HG02884 (cell line): ENCODE data around the gene MRPL43.
"Not testable (repeated sequence)": the region's sequence is repeated elsewhere in the genome, so short reads cannot be mapped to it uniquely, and the experiment has no call there.

Experiments used
- ATAC-seq: cut with Tn5 transposase; IDR thresholded peaks from one replicate; pipeline ENCODE4 v1.9.1; 2021; ENCODE audit warnings: mild to moderate bottlenecking, moderate library complexity; ENCODE audit not compliant: unreplicated experiment

Gene MRPL43

DNA sequence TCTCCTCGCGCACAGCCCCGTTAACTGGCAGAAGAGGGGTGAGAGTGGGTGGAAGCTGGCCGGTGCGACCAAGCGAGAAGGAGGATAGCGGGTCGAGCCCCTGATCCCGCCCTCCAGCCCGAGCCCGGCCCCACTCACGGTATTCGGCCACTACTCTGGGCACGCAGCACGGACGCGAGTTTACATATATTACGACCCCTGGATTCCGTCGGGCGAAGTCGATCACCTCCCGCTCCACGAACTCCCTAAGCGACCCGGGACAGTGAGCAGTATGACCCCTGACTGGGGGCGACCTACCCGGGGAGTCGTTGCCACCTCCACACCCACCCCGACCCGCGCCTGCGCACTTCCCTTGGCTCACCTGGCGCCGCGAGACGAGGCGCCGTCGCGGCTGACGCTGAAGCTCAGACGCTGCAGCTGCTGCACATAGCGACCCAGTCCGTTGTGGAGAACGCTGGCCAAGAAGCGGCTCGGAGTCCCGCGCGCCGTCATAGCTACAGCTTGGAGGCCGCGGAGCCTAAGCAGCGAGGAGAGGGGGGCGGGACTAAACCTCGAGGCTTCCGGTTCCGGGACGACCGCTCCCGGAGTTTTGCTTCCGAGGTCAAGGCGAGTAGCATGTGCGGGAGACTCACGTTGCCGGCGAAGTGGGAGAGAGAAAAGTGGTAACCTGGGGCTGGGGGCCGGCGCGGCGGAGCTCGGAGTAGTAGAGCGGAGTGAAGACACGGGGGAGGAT, at the start of gene MRPL43, which contains the start of gene TWNK:
TSS of gene MRPL43 (minus strand) at position 546 of the 733 bp plus-strand sequence. CDS start at position 492, 54 bp downstream.
TSS of gene TWNK (plus strand) at position 592 of the 733 bp plus-strand sequence. CDS start 668 bp downstream, outside the sequence.
- ATAC-seq, result peak; percentile 81

DNA sequence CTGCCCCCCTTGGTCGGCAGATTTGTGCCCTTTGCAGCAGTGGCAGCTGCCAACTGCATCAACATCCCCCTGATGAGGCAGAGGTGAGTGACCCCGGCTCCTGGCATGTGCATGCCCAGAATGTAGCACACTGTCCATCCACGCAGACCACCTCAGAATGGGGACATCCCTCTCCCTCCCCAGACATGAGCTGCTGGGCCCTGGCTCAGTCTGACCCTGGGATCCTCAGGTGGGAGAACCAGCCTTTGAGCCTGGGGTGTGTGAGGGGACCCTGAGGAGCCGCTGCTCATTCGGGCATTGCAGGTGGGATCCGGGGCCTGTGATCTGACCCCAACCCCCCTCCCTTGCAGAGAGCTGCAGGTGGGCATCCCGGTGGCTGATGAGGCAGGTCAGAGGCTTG, 49.4 kb upstream of the MRPL43 start:
- no peak for ATAC-seq

DNA sequence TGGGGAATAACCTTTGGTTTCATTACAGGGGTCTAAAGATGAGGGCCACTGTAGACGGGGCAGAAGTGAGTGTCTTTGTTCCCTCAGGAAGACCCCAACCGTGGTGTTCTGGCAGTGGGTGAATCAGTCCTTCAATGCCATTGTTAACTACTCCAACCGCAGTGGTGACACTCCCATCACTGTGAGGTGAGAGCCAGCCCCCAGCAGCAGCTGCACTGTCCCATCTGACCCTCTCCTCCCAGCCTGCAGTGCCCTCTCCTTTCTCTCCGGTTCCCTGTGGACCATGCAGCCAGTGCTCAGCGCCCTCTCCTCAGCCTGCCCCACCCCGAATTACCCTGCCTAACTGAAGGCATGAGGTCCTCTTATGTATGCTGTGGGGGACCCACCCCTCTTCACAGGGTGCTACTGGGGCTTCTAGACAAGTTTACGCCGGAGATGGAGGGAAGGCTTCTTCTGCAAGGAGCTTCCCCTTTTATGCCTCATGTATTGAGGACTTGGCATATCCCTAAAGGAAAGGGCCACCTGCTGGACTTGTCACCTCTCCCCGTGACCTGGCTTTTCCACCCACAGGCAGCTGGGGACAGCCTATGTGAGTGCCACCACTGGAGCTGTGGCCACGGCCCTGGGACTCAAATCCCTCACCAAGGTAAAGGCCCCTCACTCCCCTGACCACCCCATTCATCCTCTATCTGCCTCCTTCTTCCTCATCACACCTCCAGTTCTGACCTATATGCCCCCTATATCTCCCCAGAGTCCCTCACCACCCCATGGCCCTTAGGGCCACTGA, 48.8 kb upstream of the MRPL43 start:
- ATAC-seq, result no peak

DNA sequence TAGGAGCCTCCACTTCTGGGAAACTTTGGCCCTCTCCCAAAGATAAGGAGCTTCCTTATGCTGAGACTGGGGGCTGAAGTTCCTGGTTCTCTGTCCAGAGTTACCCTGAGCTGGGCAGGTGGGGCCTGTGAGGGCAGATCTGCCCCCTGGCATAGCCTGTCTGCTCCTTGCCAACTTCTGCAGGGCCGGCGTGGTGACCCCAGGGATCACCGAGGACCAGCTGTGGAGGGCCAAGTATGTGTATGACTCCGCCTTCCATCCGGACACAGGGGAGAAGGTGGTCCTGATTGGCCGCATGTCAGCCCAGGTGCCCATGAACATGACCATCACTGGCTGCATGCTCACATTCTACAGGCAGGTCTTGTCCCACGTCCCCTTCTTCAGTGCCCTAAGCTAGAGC, 48.0 kb upstream of the MRPL43 start:
- ATAC-seq, result no peak

DNA sequence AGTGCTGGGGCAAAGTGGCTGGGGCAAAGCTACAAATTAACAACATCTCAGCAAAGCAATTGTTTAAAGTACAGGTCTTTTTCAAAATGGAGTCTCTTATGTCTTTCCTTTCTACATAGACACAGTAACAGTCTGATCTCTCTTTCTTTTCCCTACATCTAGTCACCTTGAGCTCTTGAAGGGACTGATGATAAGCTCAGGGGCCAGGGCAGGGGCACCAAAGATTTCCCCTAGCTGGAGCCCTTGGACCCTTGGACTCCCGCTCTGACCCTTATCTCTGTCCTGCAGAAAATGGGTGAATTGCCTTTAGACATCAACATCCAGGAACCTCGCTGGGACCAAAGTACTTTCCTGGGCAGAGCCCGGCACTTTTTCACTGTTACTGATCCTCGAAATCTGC, 47.1 kb upstream of the MRPL43 start:
- ATAC-seq, result not testable (repeated sequence)

DNA sequence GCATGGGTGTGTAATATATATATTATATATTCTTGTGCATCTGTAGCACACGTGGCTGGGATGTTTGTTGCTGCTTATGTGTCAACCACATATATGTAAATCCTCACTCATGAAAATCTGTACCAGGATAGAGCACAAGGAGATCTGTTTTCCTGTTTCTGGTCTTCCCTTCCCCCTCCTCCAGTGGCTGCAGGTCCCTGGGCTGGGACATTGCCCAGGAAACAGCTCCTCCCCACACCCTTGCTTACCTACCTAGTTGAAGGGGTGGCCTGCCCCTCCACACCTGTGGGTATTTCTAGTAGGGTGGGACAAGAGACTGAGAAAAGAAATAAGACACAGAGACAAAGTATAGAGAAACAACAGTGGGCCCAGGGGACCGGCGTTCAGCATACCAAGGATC, 46.0 kb upstream of the MRPL43 start:
- no peak for ATAC-seq

DNA sequence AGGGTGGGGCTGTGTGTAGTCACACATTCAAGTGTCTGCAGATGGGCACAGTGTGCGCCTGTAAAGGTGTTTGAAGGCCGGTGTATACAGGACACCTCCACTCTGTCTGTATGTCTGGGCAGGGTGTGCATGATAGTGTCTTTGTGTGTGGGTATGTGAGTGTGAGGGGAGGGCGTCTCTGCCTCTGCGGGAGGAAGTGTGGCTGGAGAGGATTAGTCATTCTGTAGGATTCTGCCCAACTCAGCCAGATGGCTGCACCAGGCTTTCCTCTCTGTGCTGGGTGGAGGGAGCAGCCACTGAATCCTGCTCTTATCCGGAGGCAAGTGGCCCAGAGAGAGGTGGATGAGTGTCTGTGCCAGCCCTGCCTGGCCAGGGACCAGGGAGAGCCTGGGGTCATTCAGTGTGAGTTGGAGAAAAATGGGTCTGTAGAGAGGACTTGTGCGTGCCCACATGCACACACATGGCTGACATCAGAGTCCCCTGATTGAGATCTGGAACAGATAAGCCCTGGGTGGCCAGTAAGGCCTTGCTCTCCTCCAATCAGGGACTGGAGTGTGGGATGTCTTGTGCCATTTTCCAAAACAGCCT, 45.4 kb upstream of the MRPL43 start:
- no peak for ATAC-seq

DNA sequence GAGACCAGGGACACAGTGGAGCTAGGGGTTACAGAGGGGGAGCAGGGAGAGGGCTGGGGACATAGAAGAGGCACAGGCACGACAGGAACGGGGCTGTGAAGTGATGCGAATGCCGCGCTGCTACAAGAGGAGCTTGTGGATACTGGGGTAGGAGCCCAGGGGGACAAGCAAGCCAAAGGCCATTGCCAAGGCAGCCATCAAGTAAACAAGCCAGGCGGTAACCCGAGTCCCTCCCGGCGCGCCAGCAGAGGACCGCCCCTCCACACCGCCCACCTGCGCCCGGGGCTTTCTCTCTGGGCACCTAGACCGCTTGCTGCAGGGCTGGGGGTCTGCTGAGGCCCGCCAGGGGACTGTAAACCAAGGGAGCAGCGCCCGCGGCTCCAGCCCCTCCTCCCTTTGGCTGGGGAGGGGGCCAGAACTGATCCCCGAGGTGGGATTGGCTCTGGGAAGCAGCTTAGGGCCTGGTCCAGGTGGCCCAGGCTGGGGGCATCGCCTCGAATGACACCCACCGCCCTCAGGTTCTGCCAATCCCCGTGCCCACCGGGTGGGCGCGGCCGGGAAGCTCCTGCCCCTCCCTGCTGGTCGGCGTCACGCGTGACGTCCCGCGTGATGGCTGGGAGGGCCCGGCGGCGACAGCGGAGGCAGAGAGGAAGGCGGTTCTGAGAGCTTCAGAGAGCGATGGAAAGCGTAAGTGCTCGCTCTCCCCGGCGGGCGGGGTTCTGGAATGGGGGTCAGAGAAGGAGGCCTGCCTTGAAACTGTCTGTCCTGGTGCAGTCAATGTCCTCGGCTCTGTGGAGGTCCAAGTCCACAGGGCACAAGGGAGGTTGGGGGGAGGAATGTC, 44.7 kb upstream of the MRPL43 start:
- no peak for ATAC-seq

DNA sequence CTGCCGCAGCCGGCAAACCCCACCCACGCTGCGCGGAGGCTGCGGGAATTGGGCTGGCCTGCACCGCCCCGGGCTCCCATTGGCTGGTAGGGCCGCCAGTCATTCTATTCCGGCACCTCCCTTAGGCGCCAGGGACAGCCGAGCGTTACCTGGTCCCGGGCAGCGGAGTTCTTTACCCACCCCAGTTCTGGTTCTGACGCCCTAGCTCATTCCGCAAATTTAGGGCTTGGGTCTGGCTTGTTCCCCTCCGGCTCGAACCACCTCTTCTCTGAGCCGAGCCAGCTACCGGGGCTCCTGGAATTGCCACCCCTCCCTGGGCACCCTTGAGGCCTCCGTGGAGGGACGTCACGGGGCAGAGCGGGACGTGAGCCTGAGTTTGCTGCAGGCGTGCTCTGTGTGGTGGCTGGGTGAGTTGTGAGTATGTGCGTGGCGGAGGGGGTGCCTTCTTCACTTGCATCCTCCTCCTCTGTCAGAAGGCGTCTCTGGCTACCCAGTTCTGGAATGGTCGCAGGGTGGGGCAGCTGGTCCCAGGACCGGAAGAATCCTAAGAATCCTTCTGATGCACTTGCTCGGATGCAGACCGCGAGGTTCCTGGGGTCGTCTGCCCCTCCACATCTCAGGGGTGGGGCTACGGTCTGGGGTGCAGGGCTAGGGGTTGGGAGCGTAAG, 44.0 kb upstream of the MRPL43 start, which contains the start of the genes PDZD7 and SFXN3:
TSS of gene PDZD7 (minus strand) at position 2 of the 668 bp plus-strand sequence. CDS start 910 bp downstream, outside the sequence.
TSS of gene SFXN3 (plus strand) at position 107 of the 668 bp plus-strand sequence. CDS start 3,461 bp downstream, outside the sequence.
- ATAC-seq, result peak; percentile 86

DNA sequence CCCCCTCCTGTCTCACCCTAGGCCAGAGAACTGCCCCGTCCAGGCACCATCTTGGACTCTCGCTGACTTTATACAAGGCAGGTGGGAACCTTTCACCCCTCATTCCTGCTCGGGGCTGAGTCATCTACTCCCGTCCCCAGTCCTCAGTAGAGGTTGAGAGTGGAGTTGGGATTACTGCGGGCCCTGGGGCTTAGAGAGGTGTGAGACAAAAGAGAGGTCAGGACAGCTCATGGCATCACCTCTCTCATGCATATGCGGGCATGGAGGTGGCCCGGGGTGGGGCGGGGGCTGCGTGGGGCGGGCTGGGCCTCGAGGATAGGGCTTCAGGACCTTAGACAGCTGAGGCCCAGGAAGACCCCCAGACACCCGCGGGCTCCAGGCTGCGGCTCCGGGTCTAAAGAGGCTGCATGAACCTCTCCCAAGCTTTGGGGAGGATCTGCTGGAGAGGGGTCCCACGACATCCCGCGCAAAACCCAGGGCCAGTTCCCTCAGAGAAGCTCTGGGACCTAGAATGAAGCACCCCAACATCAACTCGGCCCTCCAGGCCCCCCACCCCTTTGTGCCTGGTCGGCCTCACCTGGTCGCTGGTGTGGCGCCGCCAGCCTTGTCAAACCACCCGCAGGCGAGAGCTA, 43.3 kb upstream of the MRPL43 start:
- ATAC-seq, result no peak

DNA sequence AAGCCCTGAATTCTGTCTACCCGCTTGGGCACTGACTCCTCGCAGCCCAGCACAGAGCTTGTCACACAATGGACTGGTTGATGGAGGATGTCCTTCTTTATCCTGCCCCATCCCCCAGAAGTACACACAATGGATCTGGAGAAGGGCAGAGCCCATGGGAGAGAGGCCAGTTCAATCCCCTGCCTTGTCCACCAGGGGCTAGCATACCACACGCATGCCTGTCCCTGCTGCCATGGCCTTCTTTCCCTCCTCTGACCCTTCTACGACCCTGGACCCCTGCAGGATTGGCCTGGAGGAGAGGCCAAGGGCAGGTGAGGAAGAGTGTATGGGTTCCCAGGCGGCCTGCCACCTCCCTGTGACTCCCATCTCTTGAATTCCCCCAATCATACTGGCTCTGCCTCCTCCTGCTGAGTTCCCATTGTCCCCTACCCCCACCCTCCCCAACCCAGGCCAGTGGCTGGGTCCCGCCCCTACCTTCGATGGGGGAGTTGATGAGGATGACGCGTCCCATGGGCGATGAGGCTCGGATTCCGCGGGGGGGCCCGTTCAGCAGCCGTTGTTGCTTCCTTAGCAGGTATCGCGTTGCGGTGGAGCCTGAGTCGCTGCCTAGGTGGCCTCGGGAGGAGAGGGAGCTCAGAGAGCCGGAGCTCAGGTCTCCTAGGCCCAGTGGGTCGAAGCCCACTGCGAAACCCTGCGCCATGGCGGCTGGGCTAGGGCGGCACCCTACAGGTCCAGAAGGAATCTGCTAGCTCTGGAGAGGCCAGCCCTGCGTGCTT, 42.4 kb upstream of the MRPL43 start:
- ATAC-seq, result no peak

DNA sequence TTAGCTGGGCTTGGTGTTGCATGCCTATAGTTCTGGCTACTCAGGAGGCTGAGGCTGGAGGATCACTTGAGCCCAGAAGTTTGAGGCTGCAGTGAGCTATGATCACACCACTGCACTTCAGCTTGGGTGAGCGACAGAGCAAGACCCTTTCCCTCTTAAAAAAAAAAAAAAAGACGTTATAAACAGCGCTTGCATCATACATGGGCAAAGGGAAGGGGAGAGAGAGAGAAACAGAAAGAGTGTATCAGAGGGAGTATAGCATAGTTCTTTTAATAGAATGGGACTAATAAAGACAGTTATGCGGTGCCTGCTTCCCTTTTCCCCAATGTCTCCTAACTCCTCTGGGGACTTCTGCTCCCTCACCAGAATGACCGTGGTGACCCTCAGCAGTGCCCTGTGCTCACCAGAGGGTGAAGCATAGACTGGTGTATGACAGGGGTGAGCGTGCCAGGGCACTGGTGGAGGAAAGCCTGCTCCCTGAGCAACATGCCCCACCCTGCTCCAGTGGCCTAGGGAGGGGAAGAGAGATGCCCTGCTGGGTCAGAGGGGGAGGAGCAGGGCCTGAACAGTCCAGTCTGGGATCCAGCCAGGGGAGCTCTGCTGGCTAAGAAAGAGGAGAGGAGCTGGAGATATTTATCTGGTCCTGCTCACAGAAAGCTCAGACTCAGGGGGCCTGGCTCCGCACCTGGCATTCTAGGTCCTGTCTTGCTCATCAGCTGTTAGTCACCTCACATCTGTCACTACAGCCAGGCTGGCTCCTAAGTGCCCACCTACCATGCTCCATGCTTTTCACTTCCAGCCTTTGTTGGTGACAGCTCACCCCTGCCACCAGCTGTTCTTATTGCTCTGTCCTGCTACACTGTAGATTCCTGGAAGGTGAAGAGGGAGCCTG, 41.4 kb upstream of the MRPL43 start:
- no peak for ATAC-seq

DNA sequence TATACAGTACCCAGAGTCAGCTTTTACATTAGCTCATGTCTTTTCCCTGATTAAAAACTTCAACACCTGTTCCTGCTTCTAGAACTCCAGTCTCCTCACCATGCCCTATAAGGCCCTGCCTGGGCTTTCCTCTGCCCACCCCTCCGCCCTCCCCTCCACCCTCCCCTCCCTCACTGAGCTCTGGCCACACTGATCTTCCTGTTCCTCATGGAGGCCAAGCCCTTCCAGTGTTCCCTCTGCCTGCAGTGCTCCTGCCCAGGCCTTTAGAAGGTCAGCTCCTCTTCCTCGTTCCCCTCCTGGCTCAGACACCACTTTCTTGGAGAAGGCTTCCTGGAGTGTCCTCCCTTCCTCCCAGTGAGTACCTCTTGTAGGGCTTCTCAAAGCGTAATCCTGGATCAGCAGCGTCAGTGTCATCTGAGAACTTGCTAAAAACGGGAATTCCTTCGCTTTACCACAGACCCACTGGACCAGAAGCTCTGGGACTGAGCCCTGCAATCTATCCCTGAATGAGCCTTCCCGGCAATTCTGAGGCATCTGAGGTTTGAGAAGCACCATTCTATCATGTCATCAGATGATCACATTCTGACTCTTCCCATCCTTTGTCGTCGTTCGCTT, 39.9 kb upstream of the MRPL43 start:
- no peak for ATAC-seq

DNA sequence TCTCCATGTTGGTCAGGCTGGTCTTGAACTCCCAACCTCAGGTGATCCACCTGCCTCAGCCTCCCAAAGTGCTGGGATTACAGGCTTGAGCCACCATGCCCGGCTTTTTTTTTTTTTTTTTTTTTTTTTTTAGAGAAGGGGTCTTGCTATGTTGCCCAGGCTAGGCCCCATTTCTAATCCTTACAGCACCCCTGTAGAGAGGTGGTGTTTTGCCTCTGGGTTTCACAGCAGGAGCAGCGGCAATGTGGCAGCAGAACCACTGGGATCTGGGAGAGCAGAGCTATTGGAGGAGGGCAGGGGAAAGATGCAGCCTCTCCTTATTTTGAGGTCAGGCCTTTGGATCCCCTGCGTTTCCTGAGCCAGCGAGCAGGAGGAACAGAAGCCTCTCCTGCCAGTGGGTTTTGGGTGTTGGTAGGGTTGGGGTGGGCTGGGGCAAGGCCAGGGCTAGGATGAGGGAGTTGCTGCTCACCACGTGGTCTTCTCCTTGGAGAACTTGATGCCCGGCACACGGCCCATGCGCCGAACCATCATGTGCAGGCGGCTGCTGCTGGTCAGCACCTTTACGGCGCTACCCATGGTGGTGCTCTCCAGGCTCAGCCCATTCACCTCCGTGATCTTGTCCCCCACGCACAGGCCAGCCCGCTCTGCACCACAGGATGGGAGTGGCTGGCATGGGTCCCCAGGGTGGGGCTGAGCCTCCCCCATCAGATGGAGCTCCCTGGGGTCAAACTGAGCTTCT, 35.8 kb upstream of the MRPL43 start:
- no peak for ATAC-seq

DNA sequence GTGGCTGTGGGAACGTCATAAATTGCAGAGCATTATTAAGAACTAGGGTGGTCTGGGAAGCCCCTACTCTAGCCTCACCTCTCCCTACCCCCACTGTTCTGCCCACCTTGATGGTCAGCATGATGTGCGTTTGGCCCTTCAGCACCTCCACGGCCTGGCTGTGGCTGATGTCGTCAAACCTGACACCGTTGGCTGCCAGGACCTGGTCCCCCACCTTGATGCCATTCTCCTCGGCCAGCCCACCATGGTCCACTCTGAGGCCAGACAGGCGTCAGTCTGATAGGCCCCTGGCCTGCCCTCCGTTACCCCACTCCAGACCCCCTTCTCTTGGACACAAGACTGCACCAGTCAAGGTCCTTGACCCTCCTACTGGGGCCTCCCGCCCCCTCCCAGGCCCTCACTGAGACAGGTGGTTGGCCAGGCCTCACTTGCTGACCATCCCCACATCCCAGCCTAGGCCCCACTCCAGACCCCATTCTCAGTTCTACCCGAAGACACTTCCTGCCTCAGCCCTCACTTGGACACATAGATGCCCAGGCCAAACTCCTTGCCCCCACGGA, 34.5 kb upstream of the MRPL43 start:
- ATAC-seq, result no peak

DNA sequence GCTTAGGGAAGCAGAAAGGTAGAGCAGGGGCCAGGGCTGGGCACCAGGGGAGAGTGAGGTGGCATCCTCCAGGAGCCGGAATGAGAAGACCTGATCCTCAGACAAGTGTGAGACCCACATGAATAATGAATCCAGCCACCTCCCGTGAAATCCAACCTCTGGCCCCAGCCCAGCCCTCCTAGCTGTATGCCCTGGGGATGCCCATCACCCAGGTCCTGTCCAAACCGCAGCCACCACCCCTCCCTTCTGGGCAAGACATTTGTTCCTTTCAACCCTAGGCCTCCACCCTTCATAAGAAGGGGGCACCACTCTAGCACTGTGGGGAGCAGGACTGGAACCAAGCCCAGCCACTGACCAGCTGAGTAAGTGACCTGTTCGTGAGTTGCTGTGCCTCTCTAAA, 33.9 kb upstream of the MRPL43 start:
- ATAC-seq, result no peak
